Measurements from ENCODE around the gene REV3L.
"Not testable (repeated sequence)": the region's sequence is repeated elsewhere in the genome, so short reads cannot be mapped to it uniquely, and the experiment has no call there.

REV3L gene

GRCh38 chr6:111482959-111483735 lies at the start of gene REV3L:
TSS of gene REV3L (minus strand) at chr6:111483218. CDS start at chr6:111482888, 330 bp downstream.
- DNase-seq: peak; percentile 91

GRCh38 chr6:111531185-111531584 lies 48.2 kb upstream of the REV3L start:
- no peak for DNase-seq

- no peak for DNase-seq
These were observed 47.6 kb upstream of the REV3L start for GRCh38 chr6:111530667-111531066.

GRCh38 chr6:111530218-111530617 lies 47.2 kb upstream of the REV3L start:
- no peak for DNase-seq

GRCh38 chr6:111527367-111527766 lies 44.3 kb upstream of the REV3L start:
- DNase-seq: no peak

- DNase-seq: peak; percentile 25
These were observed 41.7 kb upstream of the REV3L start for GRCh38 chr6:111524735-111525134.

- DNase-seq: no peak
These were observed 41.2 kb upstream of the REV3L start for GRCh38 chr6:111524252-111524651.

GRCh38 chr6:111523484-111524167 lies 40.6 kb upstream of the REV3L start:
- no peak for DNase-seq

GRCh38 chr6:111522393-111523020 lies 39.5 kb upstream of the REV3L start:
- DNase-seq: no peak

GRCh38 chr6:111521497-111522270 lies 38.7 kb upstream of the REV3L start:
- DNase-seq: no peak

GRCh38 chr6:111520524-111520923 lies 37.5 kb upstream of the REV3L start:
- no peak for DNase-seq

- DNase-seq: no peak
These were observed 34.9 kb upstream of the REV3L start for GRCh38 chr6:111517965-111518364.

- DNase-seq: no peak
These were observed 32.2 kb upstream of the REV3L start for GRCh38 chr6:111515259-111515658.

GRCh38 chr6:111514531-111514930 lies 31.5 kb upstream of the REV3L start:
- DNase-seq: not testable (repeated sequence)

- DNase-seq: not testable (repeated sequence)
These were observed 24.2 kb upstream of the REV3L start for GRCh38 chr6:111507219-111507618.

GRCh38 chr6:111505498-111505897 lies 22.5 kb upstream of the REV3L start:
- DNase-seq: not testable (repeated sequence)

- DNase-seq: no peak
These were observed 20.6 kb upstream of the REV3L start for GRCh38 chr6:111503660-111504059.

GRCh38 chr6:111503194-111503593 lies 20.2 kb upstream of the REV3L start:
- DNase-seq: no peak

GRCh38 chr6:111502154-111502553 lies 19.1 kb upstream of the REV3L start:
- DNase-seq: no peak

- no peak for DNase-seq
These were observed 16.3 kb upstream of the REV3L start for GRCh38 chr6:111499269-111499793.

GRCh38 chr6:111494951-111495635 lies 12.1 kb upstream of the REV3L start:
- no peak for DNase-seq

GRCh38 chr6:111492499-111492898 lies 9.5 kb upstream of the REV3L start:
- no peak for DNase-seq
